Muscle layer of colon (tissue), 2 donors: ENCODE results near the gene CITED2.
A peak's percentile ranks its signal among the peaks of the same experiment; 100 is the strongest.
"Not testable (repeated sequence)": the region's sequence is repeated elsewhere in the genome, so short reads cannot be mapped to it uniquely, and the experiment has no call there.

Experiments
- H3K27ac ChIP-seq: one replicate; pipeline ENCODE4 v1.7.0; 2013; ENCODE audit warnings: low read depth, mild to moderate bottlenecking, low read length, moderate library complexity
- H3K27me3 ChIP-seq, 2 donors: one replicate each; pipeline ENCODE4 v1.7.0; 2013; ENCODE audit warnings: low read length in 2 of 2, mild to moderate bottlenecking in 2 of 2; ENCODE audit not compliant: insufficient read depth in 2 of 2, control insufficient read depth in 1 of 2
- H3K36me3 ChIP-seq: one replicate; pipeline ENCODE4 v1.7.0; 2013; ENCODE audit warnings: mild to moderate bottlenecking, low read length; ENCODE audit not compliant: insufficient read depth
- H3K4me1 ChIP-seq: one replicate; pipeline ENCODE4 v1.7.0; 2013; ENCODE audit warnings: mild to moderate bottlenecking, low read length; ENCODE audit not compliant: insufficient read depth
- H3K4me3 ChIP-seq, 2 donors: one replicate each; pipeline ENCODE4 v1.7.0; 2013; ENCODE audit warnings: low read length in 2 of 2, low read depth in 1 of 2, mild to moderate bottlenecking in 1 of 2, moderate library complexity in 1 of 2
- H3K9ac ChIP-seq: one replicate; pipeline ENCODE4 v1.7.0; 2013; ENCODE audit warnings: low read length
- H3K9me3 ChIP-seq: one replicate; pipeline ENCODE4 v1.7.0; 2013; ENCODE audit warnings: mild to moderate bottlenecking, low read length
- donor health status: abdominal sarcoma.
- donor health status: Adenocarcinoma of cecum.

Gene CITED2, protein sequence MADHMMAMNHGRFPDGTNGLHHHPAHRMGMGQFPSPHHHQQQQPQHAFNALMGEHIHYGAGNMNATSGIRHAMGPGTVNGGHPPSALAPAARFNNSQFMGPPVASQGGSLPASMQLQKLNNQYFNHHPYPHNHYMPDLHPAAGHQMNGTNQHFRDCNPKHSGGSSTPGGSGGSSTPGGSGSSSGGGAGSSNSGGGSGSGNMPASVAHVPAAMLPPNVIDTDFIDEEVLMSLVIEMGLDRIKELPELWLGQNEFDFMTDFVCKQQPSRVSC

DNA sequence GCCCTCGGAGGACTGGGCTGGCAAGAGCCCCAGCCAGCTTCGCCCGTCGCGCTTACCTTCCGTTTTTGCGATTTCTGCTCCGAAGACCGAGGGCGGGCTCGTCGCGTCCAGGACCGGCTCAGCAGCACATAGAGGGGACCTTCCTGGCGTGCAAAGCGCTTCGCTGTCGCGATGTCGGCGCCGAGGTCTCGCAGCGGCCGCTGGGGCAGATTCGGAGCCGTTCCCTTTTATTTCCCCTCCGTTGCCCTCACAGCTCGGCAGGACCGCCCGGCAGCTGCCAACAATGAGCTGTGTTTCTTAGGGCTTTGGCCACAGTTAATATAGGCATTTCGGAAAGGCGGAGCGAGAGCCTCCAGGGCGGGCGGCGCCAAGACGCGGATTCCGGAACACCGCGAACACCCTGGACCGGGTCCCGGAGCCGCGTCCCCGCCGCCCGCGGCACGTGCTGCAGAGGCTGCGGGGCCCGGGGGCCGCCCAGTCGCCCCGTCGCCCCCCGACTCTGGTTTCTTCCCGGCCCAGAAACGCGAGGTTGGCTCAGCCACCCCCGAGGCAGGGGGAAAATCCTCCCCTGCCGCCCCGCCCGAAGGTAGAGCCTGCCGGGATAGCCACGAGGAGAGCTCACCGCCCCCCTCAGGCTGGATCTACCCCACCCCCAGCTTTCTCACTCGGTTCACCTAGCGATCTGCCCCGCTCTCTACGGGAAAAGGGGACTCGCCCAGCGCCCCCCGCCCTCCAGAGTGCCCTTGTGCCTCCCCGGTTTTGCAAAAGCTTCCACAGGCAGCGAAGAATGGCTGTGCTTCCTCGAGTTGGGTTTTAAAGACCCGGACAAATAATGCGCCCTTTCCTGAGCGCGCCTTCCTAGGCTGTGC is at the start of gene CITED2:
Gene CITED2 (minus strand): TSS at position 292 of the 869 bp plus-strand sequence. CDS start 704 bp downstream, outside the sequence.
- Histone ChIP-seq H3K27me3 (no peaks in the 10 kb centered on the region), H3K9me3 (no peaks in the 10 kb centered on the region), H3K27ac (peak within 1 kb of the TSS; percentile 99), H3K4me1 (peaks cover 33% of the 10 kb centered on the region), H3K4me3 (peak within 1 kb of the TSS; percentile 90 to 97), H3K36me3 (peaks cover 17% of the 10 kb centered on the region), H3K9ac (peak within 1 kb of the TSS; percentile 97)

DNA sequence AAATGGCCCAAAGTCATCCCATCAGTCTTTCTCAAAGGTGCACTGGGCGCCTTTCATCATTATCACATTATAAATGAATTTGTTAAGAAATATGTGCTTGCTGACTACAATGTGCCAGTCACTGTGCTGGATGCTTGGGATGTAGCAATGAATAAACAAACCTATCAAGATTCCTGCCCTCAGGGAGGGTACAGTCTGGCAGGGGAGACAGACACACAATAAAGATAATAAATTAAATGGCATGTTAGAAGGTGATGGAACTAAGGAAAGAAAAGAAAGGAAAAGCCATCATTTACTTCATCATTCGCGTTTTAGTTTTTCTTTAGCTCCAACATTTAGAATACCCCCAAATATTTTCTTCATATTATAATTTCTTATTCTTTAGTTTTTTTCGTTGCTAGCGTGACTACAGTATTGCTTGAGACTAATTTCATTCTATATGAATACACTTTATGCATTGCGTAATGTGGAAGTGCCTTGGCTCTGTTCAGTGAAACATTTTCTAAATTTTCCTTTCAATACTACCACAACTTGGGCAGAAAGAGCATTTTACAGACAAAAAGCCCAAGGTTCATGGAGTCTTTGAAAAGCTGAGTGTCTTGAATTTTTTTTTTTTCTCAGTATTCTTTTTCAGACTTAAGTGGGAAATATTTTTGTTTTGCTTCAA is 48.7 kb upstream of the CITED2 start:
- no peaks in the 10 kb centered on the region for H3K36me3 ChIP-seq
- no peak overlapping the region for H3K27ac ChIP-seq
- H3K4me1 ChIP-seq: no peaks in the 10 kb centered on the region
- H3K4me3 ChIP-seq: no peak overlapping the region
- no peak overlapping the region for H3K9ac ChIP-seq
- no peaks in the 10 kb centered on the region for H3K27me3 ChIP-seq
- no peaks in the 10 kb centered on the region for H3K9me3 ChIP-seq

DNA sequence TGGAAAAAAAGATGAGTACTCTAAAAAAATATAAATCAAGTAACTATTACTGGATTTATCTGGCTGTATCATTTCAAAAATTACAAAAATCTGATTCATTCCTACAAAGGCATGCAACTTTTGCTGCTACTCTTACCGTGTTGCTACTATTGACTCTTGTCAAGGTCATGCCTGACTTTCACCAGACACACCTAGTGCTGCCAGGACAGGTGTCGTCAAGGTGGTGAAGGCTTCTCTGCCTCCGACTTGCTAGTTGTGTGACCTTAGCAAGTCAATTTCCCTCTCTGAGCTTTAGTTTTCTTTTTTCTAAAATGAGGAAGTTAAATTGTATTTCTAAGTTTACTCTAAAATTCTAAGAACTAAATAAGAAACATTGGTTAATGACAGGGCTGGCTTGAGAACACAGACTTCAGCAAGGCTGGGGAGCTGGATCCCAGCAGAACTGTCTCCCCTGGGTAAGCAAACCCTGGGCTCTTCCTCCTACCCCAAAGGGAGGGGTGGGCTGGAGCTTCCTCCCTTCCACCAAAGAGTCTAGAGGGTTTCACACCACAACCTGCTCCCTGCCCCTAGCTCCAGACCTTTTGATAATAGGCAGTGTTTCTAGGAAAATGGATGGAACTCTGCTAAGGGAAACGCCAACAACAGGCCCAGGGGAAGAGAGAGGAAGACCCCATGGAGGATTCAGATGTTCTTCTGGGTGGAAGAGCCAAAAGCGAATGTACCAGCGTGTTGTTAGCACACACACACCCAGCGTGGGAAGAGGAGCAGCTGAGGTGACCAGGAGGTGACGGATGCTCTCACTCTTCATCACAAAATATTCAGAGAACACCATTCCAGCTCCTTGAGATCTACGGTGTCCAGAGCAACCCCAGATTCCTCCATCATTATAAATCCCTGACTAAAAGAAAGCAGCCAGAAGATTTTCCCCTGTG is 47.9 kb upstream of the CITED2 start:
- no peak overlapping the region for H3K27ac ChIP-seq
- H3K4me1 ChIP-seq: no peaks in the 10 kb centered on the region
- no peak overlapping the region for H3K4me3 ChIP-seq
- H3K9ac ChIP-seq: no peak overlapping the region
- no peaks in the 10 kb centered on the region for H3K36me3 ChIP-seq
- H3K27me3 ChIP-seq: no peaks in the 10 kb centered on the region
- H3K9me3 ChIP-seq: no peaks in the 10 kb centered on the region

DNA sequence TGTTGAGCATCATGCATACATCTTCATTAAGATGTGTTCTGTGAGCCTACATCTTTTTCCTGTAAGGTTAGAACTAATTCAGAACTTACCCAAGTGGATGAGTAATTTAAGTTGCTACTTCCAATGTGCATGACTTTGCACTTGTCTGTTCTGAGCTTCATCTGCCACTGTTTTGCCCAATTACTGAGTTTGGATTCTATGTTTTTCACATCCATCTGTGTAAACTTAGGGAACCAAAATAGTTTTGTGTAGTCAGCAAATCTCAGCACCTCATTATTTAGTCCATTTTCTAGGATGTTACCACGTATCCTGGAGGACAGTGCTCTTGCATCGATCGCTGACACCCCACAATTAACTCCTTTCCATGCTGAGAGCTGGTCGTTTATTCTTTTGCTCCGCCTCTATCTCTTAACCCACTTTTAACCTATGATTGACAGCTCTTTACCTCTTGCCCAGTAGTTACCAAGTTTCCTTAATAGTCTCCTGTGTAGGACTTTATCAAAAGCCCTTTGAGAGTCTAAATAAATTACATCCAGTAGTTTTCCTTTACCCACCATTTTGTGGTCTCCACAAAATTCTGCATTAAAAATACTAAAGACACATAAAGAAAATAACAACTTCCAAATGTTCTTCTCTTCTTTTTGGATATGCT is 44.2 kb upstream of the CITED2 start:
- Histone ChIP-seq H3K4me3 (no peak overlapping the region), H3K9me3 (no peaks in the 10 kb centered on the region), H3K27me3 (no peaks in the 10 kb centered on the region), H3K27ac (no peak overlapping the region), H3K9ac (no peak overlapping the region), H3K4me1 (no peaks in the 10 kb centered on the region), H3K36me3 (no peaks in the 10 kb centered on the region)

DNA sequence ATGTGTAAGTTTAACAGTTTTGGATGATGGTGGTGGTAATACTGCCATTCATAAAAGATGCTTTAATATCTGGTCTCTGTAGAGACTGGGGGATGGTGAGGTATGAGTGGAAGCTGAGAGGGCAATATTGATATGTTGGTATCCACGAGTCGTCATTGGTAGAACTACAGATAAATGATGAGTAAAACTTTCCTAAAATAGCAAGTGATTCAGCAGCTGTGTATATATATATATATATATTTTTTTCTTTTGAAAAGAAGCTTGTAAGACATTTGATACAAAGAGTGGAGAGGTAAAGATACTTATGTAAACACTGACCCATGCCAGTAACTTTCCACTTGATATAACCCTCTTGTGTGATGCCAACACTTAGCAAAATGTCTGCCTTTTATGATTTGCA is 41.7 kb upstream of the CITED2 start:
- Histone ChIP-seq H3K4me3 (no peak overlapping the region), H3K36me3 (no peaks in the 10 kb centered on the region), H3K9ac (no peak overlapping the region), H3K27me3 (no peaks in the 10 kb centered on the region), H3K9me3 (no peaks in the 10 kb centered on the region), H3K4me1 (no peaks in the 10 kb centered on the region), H3K27ac (no peak overlapping the region)

DNA sequence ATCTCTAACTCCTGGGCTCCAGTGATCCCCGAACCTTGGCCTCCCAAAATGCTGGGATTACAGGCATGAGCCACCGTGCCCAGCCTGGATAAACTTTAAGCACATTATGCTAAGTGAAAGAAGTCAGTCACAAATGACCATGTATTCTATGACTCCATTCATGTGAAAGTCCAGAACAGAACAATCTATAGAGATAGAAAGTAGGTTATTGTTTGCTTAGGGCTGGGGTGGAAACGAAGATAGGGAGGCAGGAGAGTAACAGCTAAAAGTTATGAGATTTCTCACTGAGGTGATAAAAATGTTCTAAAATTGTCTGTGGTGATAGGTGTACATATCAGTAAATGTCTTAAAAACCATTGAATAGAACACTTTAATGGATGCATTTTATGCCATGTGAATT is 40.9 kb upstream of the CITED2 start:
- Histone ChIP-seq H3K27ac (no peak overlapping the region), H3K27me3 (no peaks in the 10 kb centered on the region), H3K4me3 (no peak overlapping the region), H3K9me3 (no peaks in the 10 kb centered on the region), H3K4me1 (no peaks in the 10 kb centered on the region), H3K9ac (no peak overlapping the region), H3K36me3 (no peaks in the 10 kb centered on the region)

DNA sequence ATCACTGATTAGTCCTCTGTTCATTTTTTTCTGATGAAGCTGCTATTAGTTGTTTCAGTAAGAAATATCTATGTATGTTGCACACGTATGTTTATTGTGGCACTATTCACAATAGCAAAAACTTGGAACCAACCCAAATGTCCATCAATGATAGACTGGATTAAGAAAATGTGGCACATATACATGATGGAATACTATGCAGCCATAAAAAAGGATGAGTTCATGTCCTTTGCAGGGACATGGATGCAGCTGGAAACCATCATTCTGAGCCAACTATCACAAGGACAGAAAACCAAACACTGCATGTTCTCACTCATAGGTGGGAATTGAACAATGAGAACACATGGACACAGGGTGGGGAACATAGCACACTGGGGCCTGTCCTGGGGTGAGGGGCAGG is 37.7 kb upstream of the CITED2 start:
- H3K4me1 ChIP-seq, H3K36me3 ChIP-seq, H3K27ac ChIP-seq, H3K4me3 ChIP-seq, H3K27me3 ChIP-seq, H3K9ac ChIP-seq, H3K9me3 ChIP-seq: not testable (repeated sequence)

DNA sequence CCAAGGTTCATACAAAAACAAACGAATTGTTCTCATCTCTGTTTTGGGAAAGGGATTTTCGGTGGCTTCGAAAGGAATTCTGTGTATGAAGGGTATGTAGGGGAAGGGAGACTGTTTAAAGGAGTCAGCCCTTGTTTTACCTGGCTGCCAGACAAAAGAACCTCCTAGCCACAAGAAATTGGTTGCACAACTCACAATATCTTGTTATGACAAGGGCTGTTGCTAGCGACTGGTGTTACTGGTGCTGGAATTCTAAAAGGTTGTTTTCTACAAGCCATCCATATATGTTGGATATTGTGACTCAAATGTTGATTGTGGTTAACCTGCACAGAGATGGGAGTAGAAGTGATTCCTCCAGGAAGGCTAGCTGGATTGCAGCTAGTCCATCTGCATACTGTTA is 34.6 kb upstream of the CITED2 start:
- Histone ChIP-seq H3K4me1 (peaks cover 5% of the 10 kb centered on the region), H3K27me3 (no peaks in the 10 kb centered on the region), H3K36me3 (no peaks in the 10 kb centered on the region), H3K27ac (no peak overlapping the region), H3K4me3 (no peak overlapping the region), H3K9me3 (no peaks in the 10 kb centered on the region), H3K9ac (no peak overlapping the region)

DNA sequence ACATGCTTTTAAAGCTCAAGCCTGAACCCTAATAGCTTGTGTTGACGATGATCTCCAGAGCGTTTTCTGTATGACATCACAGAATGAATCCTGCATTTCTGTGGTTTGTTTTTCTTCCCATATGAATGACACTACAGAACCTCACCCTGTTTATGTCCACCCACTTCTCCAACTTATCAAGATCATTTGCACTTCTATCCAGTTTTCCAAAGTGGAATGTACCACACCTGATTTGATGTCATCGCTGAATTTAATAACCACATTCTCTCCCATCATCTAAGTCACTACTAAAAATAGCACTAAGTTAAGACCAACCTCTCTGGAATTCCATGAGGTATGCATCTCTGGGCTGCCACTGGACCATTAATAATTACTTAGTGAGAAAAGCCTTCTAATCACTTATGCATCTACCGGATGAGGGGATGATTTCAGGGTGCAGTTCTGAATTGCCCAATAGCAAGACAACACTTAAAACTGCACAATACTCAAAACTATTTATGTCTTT is 33.3 kb upstream of the CITED2 start:
- no peak overlapping the region for H3K4me3 ChIP-seq
- H3K9me3 ChIP-seq: no peaks in the 10 kb centered on the region
- no peaks in the 10 kb centered on the region for H3K36me3 ChIP-seq
- H3K27me3 ChIP-seq: no peaks in the 10 kb centered on the region
- H3K4me1 ChIP-seq: peaks cover 5% of the 10 kb centered on the region
- H3K9ac ChIP-seq: no peak overlapping the region
- H3K27ac ChIP-seq: no peak overlapping the region

DNA sequence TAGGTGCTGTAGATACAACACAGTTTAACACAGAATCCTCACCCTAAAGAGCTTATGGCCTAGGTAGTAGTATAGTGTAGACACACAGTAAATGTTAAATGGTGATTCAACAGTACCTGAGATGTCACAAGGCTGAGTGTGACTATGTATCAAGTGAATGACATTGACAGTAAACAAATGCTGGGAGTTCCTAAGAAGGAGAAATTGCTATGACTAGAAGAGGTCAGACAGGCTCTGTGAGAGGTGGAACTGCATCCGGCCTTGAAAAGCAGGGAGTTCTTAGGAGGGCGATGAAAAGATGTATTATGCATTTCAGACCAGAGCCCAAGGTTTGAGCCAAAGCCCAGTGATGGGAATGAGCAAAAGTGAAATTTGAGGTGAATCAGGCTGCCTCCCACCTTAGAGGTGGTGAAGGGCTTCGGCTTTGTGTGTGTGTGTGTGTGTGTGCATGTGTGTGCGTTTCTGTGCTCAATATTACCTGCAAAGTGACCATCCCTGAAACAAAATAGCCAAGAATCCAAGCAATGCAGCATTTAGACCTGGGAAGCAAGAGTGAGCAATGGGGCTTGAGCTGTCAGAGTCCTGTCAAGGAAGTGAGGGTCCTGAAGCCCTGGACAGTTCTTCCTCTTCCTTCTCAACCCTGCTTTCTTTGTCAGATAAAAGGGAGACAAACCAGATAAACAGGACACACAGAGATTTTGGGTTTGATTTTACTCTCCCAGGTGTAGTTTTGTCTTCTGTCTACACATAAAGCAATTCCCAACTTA is 32.3 kb upstream of the CITED2 start:
- no peaks in the 10 kb centered on the region for H3K27me3 ChIP-seq
- no peak overlapping the region for H3K27ac ChIP-seq
- H3K36me3 ChIP-seq: no peaks in the 10 kb centered on the region
- no peak overlapping the region for H3K4me3 ChIP-seq
- H3K9ac ChIP-seq: no peak overlapping the region
- H3K9me3 ChIP-seq: no peaks in the 10 kb centered on the region
- peaks cover 5% of the 10 kb centered on the region for H3K4me1 ChIP-seq
